Activated CD8-positive, alpha-beta memory T cell treated with anti-CD3 and anti-CD28 coated beads, Interleukin-2, amount 50 U/mL, for 1 hour (primary cell): ENCODE results near the gene TRIM9.

Source experiments
- DNase-seq: peaks from one replicate; pipeline ENCODE4 v3.0.0-alpha.2; 2020; ENCODE audit errors: extremely low read depth

TRIM9 gene

DNA sequence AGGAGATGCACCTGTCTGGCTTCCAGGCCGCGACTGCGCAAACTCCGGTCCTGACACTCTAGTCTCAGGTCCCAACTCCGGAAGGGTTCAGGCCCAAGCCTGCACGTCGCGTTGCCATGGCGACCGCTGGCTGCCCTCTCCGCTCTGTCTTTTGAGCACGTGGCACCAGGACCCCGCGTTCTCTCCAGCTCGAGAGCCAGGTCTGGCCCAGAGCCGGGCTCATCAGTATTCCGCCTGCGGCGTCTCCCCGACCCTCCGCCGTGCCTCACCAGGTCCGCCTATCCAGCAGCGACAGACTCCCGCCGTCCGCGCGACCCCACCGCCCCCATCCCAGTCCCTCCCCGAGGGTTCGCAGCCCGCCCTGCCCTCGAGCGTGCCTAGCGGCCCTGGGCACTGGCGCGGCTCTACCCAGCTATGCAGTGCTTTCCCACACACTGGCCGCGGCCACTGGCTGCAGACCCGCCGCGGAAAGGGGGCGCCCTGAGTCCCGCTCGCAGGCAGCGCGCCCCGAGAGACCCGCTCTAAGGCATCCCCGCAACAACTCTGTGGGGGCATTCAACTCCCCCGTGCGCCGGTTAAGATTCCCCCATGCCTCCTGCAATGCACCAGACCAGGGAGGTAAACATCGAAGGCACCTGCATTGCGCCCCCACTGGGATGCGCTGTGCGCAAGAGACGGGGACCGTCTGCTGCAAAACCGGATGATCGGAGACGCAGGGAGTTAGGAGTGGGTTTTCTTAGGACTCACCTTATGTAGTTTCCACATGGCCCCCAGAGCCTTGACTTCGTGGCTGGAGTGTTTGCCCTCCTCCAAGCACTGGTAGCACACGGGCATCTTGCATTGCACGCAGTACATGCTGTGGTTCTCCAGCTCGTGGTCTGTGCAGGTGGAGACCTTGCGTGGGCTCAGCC is 1.3 kb downstream of the TRIM9 start:
- DNase-seq: no peak

DNA sequence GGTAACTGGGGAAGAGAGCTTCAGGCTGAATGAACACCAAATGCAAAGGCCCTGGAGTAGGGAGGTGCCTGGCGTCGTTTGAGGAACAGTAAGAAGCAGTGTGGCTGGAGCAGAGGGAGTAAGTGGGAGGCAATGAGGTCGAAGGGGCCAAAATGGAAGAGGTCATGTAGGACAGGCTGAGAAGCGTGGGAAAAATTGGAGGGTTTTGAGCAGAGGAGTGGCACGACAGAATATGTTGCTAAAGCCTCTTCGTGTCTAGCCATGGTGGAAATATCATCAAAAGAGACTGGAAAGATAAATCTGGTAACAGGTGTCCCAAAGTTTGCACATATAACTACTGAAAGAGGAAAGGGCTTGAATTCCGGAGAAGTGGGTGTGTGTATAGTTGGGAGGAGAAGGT is 1.9 kb downstream of the TRIM9 start:
- no peak for DNase-seq

DNA sequence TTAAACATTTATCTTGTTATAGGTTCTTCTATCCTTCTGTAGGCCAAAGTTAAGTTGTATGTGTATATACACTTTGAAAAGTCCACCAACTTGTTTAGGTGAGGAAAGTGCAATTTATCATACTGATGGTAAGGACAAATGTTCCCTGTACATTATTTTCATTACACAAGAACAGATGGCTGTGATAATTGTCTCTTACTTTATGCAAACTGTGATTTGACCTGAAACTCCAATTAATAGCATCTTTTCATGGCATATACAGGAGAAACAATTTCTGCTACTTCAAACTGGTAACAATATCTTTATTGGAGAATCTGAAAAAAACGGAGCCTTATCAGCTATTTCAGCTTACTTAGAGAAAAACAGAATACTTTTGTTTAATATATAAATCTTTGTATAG is 5.6 kb downstream of the TRIM9 start:
- no peak for DNase-seq

DNA sequence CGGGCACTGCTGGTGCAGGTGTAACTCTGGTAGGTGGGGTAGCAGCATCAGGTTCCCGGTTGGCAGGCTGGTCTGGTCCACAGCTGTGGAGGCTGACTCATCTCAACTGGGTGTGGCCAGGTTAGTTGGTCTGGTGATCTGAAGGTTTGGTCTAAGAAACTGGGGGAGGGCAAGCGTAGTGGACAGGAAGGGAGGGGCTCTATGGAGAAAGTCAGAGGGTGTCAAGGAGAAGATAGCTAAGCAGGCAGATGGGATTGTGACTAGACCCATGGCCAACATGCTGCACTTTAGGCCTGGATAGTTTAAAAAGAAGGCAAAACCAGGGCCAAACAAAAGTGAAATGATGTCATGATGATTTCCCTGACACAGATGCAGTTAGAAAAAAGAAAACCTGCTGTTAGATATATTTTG is 7.9 kb downstream of the TRIM9 start:
- DNase-seq: no peak

DNA sequence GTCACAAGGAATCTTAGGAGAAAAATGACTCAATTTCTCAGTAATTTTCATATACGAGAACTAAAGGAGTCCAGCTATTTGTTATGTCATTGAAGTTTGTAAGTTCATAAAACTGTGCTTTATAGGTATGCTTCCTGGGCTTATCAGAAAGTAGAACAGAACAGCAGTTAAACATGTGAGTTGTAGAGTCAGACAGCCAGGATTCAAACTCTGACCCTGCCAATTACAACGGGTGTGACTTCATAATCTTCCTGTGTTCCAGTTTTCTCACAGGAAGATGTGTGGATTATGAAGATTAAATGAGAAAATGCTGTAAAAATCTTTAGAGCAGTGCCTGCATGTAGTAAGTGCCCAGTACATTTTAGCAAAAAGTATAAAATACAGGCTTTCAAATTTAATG is 8.9 kb downstream of the TRIM9 start:
- no peak for DNase-seq

DNA sequence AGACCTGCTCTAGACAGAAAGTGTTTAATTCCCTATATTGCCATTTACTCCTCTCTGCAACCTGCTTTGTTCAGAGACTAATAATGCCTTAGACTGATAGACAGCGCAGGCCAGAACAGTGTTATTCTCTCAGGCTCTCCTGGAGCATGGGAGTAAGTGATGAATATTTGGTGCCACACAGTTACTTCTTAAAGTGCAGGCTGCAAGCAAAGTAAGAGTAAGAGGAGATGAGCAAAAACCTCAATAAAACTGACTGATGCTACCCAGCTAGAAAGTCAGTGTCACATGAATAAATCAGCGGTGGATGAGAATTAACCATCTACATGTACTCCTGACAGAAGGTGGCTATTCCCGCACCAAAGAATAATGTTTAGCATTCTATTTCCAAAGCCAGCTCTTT is 9.9 kb downstream of the TRIM9 start:
- DNase-seq: no peak

DNA sequence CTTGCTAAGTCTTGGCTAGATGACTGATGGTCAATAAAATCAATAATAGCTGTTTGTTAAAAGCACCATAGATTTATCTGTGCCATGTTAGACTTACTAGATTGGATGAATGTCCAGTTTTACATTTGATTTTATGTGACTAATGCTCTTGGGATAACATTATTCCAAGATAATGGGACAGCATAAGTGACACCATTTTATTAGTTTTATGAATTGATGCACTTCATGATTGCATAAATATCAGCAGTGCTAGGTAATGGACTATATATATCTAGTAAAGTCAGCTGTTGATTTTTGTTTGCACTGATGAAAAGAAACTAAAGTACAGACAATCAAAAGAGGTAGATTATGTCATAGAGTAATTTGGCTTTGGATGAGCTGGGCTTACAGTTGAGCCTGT is 10.4 kb downstream of the TRIM9 start:
- DNase-seq: no peak

DNA sequence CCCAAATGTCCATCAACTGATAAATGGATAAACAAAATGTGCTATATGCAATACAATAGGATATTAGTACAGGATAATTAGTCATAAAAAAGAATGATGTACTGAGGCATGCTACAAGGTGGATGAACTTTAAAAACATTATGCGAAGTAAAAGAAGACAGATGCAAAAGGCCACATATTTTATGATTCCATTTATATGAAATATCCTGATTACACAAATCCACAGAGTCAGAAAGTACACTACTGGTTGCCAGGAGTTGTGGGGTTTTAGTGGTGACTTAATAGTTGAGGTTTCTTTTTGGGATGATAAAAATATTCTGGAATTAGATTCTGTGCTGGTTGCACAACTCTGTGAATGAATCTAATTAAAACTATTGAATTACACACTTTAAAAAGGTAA is 12.6 kb downstream of the TRIM9 start:
- DNase-seq: no peak

DNA sequence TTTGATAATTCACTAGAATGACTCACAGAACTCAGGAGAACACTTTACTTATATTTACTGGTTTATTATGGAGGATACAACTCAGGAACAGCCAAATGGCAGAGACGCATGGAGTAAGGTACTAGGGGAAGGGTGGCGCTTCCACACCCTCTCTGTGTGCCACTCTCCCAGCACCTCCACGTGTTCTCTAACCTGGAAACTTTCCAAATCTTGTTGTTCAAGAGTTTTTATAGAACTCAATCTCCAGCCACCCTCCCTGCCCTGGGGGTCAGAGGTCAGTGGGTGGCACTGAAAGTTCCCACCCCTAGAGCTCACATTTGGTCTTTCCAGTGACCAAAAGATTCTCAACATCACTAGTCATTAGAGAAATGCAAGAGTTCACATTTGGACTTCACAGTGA is 13.2 kb downstream of the TRIM9 start:
- no peak for DNase-seq

DNA sequence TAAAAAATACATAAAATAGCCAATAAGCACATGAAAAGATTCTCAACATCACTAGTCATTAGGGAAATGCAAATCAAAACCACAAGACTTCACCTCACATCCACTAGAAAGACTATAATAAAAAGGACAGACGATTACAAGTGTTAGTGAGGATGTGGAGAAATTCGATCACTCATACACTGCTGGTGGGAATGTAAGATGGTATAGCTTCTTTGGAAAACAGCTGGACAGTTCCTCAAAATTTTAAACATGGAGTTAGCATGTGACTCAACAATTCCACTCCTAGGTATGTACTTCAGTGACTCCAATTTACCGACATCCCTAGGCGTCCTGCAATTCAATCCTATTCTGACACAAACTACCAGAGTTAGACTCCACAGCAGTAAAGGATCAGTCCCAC is 13.7 kb downstream of the TRIM9 start:
- DNase-seq: no peak

DNA sequence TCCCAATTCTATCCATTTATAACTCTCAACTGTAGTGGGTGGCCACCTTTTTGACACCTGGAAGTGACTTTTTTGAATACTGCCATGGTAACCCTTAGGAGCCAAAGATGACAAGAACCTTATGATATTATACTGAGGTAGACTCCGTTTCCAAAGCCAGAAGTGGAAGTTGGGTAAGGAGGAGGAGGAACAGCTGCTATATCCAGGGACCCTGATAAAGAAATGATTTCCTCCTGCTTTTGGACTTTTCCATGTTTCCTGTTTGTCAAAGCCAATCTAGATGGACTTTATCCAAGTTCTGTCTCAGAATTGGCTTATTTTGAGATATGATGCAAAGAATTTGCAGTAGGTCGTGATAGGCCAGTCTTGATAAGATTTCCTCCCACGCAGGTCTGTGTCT is 14.3 kb downstream of the TRIM9 start:
- no peak for DNase-seq

DNA sequence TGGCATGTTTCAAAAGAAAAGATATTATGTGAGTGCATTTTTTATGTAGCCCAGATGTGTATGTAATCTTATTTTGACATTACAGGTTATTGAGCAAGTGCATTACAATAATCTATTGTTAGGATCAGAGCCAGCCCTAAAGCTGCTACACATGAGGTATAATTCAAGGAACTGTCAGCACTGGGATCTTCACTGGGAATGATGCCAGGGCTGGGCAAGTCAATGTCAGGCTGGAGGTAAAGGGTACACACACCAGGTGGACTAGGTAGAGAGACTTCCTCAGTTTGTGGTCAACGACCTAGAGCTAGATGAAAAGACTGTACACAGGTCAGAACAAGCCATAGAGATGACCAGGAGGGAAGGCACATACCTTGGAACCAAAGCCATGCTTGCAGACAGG is 15.4 kb downstream of the TRIM9 start:
- DNase-seq: no peak

DNA sequence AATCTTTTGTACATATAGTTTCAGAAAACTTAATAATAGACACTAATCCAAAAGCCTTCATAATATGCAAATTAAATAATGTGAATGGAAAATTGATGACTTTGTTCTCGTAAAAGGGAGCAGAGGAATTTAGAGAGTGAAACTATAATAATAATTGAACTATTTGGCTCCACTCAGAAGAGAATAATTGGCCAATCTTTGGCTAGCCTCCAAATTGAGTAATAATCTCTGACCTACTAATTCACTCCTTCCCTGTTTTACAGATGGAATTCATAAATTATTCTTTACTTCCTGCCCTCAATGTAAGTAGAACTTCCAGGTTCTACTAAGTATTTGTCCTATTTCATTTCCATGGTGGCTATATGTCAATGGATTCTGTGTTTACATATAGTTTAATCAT is 15.8 kb downstream of the TRIM9 start:
- no peak for DNase-seq

DNA sequence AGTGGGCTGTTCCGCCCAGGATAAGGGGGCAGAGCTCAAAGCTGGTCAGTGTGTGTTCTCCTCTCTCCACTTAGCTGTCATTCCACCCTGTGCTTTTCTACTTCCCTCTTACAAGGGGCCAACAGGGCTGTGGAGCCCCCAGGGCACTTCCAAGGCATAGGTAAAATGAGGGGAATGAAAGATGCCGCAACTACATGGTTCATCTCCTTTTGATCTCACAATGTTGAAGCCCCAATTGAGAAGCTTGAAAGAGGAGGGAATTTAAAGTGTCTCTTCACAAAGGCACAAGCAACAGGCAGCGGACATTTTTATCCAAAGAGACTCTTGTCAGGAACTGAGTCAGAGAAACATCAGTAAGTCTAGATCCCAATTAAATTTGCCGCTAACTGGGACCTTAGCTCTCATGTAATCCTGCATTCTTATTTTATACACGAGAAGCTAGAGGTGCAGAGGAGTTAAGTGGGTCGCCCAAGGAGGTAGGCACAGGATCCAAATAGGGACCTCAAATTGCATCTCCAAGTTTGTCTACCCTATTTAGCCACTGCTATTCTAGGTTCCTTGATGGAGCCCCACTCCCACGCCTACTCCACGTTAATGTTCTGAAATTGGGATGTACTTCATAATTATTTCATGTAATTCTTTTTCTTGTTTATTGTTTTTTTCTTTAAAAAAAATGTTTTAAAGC is 20.1 kb downstream of the TRIM9 start:
- no peak for DNase-seq

DNA sequence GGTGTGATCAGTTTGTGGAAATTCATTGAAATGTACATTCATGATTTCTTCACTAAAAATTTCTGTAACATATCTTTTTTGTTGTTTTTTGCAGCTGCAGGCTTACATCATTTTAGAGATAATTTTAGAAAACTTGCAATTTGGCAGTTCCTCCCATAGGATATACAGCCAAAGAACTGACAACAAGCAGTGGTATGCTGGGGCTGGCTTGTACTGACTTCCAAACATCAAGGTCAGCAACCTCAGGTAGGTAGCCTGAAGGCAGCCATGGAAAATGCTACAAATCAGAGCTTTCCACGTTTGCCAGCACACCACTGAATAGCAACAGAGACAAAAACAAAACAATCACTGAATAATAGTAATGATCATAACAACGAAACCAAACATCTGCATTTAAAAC is 21.2 kb downstream of the TRIM9 start:
- no peak for DNase-seq

DNA sequence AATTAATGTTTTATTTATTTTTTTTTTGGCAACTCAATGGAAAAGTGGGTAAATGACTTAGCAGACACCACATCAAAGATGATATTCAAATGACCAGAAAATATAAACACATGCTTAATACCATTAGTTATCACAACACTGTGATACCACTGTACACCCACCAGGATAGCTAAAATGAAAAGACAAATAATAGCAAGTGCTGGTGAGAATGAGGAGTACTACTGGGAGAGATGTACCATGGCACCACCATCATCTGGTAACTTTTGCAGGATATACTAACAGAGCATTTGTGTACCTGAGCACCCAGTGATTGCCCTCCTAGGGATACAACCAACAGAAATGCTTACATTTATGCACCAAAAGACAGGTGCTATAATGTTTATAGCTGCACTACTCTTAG is 21.9 kb downstream of the TRIM9 start:
- DNase-seq: no peak

DNA sequence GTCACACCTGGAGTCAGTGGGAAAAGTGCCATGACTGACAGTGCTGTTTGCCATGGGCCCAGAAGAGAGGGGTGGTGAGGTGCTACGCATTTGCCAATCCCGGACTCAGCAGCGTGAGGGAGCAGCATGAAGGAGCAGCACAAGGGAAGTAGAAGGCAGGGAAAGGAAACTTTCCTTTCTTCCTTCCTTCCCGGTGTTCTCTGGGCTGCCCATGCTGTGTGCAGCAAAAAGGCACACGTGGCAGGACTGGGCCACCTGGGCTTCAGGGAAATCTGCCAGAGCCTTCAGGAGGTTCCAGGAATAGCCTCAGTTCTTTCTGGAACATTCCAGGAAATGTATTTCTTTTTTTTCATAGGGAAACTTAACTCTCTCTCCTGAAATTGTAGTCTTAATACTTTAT is 23.0 kb downstream of the TRIM9 start:
- no peak for DNase-seq

DNA sequence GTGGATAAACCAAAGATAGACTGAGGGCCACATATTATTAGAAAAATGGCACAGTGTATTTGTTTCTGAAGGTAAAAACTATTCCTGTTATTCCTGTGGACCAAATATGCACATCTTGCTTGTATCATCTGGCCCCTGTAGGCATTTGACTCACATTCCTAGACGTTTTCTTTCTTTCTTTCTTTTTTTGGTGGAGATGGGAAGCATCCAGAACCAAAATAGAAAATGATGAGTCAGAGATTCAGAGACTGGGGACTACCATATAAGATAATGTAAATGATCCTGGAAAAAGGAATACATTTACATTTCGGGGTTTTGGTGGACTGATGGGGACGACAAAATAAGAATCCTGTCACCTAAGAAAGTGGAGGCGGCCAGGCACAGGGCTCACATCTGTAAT is 24.2 kb downstream of the TRIM9 start:
- DNase-seq: no peak

DNA sequence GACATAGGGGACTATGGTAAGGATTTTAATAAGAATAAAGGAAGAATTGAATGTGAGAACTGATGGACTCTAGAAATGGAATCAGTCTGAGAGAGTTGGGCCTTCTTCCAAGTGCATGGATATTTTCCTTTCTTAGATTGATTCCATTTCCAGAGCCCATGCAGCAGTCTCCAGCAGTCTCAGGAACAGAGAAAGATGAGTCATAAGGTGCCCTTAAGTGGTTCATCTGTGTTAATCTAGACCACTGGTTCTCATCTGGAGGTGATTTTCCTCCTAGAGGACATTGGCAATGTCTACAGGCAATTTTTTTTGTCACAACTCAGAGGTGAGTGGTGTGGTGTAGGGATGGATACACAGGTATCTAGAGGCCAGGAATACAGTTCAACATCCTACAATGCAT is 25.9 kb downstream of the TRIM9 start:
- no peak for DNase-seq

DNA sequence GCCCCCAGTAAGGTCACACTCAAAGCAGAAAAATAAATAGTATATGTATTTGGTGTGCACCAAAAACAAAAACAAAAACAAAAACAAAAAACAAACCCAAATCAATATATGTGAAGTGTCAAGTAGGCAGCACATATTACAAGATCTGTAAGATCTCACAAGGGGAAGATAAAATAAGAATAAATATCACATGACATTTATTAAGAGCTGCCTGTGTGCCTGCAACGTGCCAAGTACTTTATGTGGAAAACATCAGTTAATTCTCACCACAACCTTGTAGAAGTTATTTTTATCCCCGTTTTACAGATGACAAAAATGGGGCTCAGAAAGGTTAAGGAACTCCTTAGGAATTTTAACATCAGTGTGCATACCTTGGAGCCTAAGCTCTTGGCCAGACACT is 26.6 kb downstream of the TRIM9 start:
- DNase-seq: no peak

DNA sequence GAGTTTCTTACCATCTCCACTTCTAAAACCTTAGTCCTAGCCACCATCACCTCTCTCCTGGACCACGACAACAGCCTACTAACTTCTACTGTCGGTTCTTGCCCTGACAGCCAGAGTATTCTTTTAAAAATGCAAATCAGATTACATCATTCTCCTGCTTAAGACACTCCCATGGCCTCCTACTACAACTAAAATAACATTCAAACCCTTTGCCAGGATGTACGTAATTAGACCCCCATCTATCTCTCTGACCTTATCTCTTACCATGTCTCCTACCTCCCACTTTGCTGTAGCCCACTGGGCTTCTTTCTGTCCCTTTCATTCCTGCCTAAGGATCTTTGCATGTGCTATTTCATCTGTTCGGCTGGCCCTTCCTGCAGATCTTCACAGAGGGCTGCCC is 27.6 kb downstream of the TRIM9 start:
- no peak for DNase-seq

DNA sequence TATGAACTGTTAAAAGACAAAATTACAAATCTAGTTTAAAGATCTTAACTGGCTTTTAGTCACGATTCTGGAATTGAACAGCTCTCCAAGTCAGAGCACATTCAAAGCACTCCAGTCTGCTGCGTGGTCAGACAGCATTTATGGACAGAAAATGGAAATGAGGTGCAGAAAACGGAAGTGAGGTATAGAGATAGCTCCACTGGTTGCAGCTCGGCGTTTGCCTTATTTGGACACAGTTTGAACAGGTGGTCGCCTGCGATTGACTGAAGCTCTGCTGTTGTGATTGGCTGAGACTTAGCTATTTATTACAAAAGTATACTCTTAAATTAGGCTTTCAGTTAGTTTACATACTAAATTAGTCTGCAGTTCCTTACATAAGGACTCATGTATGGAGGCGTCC is 28.3 kb downstream of the TRIM9 start:
- DNase-seq: no peak

DNA sequence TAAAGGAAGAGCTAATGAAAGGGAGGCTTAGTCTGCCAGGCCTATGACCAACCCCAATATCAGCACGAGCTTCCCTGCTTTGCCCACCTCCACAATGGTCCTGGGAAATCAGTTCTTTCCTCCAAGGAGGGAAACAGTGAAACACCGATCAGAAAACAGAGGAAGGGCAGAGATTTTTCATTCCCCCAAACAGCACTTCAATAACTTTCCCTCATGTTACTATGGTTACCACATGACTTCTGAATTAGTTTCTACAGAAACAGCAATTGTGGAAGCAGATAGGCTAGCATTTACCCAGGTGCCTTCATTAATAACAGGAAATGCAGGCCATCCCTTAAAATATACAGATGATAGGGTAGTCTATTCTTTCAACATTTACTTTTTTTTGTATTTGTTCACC is 35.9 kb downstream of the TRIM9 start:
- DNase-seq: no peak

DNA sequence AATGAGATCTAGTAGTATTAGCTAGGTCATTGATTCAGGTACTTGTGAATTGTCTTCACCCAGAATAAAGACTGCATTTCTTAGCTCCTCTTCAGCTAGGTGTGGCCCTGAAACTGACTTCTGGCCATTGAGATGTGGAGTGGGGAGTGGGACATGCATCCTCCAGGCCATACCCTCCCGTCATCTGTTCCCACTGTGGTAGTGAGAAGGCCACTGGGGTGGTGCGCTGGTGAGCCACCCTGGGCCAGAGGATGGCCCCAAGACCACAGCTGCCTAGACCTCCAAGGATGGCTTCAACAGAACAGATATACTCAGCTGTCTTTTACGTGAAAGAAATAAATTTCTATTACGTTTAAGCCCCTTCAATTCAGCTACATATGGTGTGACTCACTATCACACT is 36.5 kb downstream of the TRIM9 start:
- no peak for DNase-seq
